GM21825 (cell line): Measurements from ENCODE around the gene SAE1.
A peak's percentile ranks its signal among the peaks of the same experiment; 100 is the strongest.
"Not testable (repeated sequence)": the region's sequence is repeated elsewhere in the genome, so short reads cannot be mapped to it uniquely, and the experiment has no call there.

Experiments
- ATAC-seq: cut with Tn5 transposase; IDR thresholded peaks from one replicate; pipeline ENCODE4 v1.9.1; 2021; ENCODE audit warnings: mild to moderate bottlenecking, moderate library complexity; ENCODE audit not compliant: unreplicated experiment

SAE1 gene

GRCh38 chr19:47232422-47233211, 102.0 kb downstream of the SAE1 start:
- no peak for ATAC-seq

GRCh38 chr19:47236072-47236675, 105.5 kb downstream of the SAE1 start:
- ATAC-seq, result no peak

GRCh38 chr19:47239152-47239551, 108.5 kb downstream of the SAE1 start:
- ATAC-seq, result no peak

- ATAC-seq, result no peak
These were observed 109.1 kb downstream of the SAE1 start for GRCh38 chr19:47239610-47240296.

GRCh38 chr19:47240556-47240955, 109.9 kb downstream of the SAE1 start:
- ATAC-seq, result no peak

GRCh38 chr19:47240996-47241918, 110.6 kb downstream of the SAE1 start:
- ATAC-seq, result no peak

GRCh38 chr19:47241919-47242577, 111.4 kb downstream of the SAE1 start:
- no peak for ATAC-seq

GRCh38 chr19:47243364-47243775, 112.7 kb downstream of the SAE1 start:
- ATAC-seq, result no peak

- peak; percentile 58 for ATAC-seq
These were observed 113.3 kb downstream of the SAE1 start for GRCh38 chr19:47243776-47244547.

- no peak for ATAC-seq
These were observed 116.8 kb downstream of the SAE1 start for GRCh38 chr19:47247308-47247990.

GRCh38 chr19:47253016-47253415, 122.4 kb downstream of the SAE1 start:
- ATAC-seq, result not testable (repeated sequence)

- ATAC-seq, result no peak
These were observed 122.8 kb downstream of the SAE1 start for GRCh38 chr19:47253467-47253881.

GRCh38 chr19:47253970-47254369, 123.3 kb downstream of the SAE1 start:
- no peak for ATAC-seq

GRCh38 chr19:47255879-47256692, 125.5 kb downstream of the SAE1 start, which contains the start of gene CCDC9:
Gene CCDC9 (plus strand): TSS chr19:47256525. CDS start chr19:47258401, 1,876 bp downstream.
- peak; percentile 42 for ATAC-seq

- ATAC-seq, result peak; percentile 56
These were observed 126.2 kb downstream of the SAE1 start for GRCh38 chr19:47256693-47257410.

GRCh38 chr19:47257411-47258169, 127.0 kb downstream of the SAE1 start:
- ATAC-seq, result no peak

GRCh38 chr19:47258434-47258833, 127.8 kb downstream of the SAE1 start:
- ATAC-seq, result no peak
